GM12892 (cell line): ENCODE measurements around the gene PLA2G4F.

Experiments
- POLR2A ChIP-seq: IDR thresholded peaks from 2 replicates; pipeline ENCODE4 v1.6.1; 2011; ENCODE audit warnings: low read depth, low read length, control low read depth
- POLR2AphosphoS5 ChIP-seq: IDR thresholded peaks from 2 replicates; pipeline ENCODE4 v1.6.1; 2011; ENCODE audit warnings: low read depth, low read length, control low read depth
- TAF1 ChIP-seq: IDR thresholded peaks from 2 replicates; pipeline ENCODE4 v1.6.1; 2011; ENCODE audit warnings: low read depth, mild to moderate bottlenecking, control low read depth, low read length, borderline replicate concordance

GRCh38 chr15:42134617-42135245 lies 21.7 kb downstream of the PLA2G4F start:
- no peak for TF ChIP-seq POLR2A
- TF ChIP-seq POLR2AphosphoS5 = no peak
- no peak for TF ChIP-seq TAF1
